NK-92 (cell line): ENCODE measurements around the gene APP.
"Not testable (repeated sequence)": the region's sequence is repeated elsewhere in the genome, so short reads cannot be mapped to it uniquely, and the experiment has no call there.

ENCODE experiments used
- DNase-seq: peaks from one replicate; lab custom pipeline; 2025; ENCODE audit not compliant: unreplicated experiment; lab: John Stamatoyannopoulos, UW

The APP gene

DNA sequence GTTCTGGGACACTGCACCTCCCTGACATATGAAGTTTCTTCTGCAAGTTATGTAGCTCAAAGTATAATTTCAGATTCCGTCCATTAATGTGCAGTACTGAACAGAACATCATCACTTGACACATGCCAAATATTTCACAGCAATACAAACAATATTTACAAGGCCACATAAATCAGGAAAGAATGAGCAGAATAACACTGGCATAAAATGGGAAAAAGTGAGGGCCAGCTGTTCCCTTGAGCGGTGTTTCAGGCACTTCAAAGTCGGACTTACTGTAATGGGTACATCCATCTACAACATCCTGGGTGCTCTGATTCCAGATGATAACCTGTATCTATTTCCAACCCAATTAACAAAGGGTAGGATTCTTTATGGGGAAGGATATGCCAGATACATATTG lies 217.4 kb downstream of the APP start:
- no peak for DNase-seq

DNA sequence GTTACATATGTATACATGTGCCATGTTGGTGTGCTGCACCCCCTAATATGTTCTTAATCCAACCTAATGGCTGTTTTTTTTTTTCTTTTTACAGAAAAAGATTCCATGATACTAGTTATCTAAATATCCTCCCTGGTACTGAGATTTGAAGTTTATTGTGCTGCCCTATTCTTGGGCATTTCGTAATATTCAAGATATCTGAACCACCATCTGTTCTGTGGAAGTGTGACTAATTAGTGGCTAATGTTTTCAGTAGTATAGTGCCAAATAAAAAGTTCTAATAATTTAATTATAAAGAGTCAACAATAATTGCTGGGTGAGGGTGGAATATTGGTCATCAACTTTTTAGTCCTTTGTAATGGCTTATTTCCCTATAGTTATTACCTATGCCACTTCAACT lies 218.3 kb downstream of the APP start:
- DNase-seq, result no peak

DNA sequence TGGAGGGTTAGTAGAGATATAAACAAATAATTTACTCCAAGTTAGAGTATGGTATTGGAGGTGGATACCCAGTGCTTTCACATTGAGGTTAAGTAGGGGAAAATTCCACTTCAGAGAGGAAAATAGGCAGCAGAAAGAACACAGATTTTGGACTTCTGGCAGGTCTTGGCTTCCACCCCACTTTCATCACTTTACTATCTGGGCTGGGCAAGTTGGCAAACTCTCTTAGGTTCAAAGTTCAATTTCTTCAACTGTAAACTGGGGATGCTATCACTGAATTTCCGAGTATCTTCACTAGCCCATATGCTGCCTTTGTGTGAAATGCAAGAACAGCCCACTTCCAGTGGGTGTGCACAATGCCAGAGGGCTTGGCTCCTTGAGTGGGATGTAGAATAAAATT lies 220.9 kb downstream of the APP start:
- no peak for DNase-seq

DNA sequence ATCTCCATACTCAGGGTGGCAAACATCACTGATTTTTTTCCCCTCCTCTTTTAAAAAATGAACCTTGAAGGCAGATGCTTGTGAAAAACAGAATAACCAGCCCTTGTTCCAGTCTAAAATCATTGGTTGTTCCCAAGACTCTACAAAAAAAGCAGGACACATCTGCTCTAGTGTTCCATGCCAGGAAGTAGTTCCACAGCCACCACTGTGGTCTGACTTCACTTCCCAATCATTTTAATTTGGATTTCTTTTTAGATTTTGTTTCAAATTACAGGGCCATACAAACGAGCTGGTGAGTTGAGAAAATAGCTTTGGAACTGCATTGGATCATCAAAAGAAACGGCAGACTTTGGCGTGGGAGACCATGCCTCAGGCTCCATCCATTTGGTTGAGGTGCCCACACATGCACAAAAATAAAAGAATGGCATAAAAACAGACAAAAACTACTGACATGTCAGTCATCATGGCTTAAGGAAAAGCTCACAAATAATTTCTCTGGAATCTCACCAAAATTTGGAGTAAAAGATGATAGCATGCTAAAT lies 225.8 kb downstream of the APP start:
- no peak for DNase-seq

DNA sequence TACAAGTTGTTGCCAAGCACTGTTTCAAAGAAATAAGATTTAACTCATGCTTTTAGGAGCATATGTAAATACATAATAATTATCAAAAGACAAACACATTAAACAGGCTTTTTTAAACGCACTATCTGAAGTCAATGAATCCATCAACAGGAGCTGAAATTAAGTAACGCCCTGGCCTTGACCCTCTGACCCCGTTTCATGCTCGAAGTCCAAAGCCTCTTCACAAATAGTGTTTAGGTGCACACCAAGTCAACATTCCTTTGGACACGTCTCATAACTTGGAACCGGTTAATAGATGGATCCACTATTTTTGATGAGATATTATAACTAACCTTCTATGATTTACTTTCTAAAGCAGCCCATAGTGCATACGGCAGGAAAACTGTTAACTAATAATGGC lies 226.5 kb downstream of the APP start:
- DNase-seq, result no peak

DNA sequence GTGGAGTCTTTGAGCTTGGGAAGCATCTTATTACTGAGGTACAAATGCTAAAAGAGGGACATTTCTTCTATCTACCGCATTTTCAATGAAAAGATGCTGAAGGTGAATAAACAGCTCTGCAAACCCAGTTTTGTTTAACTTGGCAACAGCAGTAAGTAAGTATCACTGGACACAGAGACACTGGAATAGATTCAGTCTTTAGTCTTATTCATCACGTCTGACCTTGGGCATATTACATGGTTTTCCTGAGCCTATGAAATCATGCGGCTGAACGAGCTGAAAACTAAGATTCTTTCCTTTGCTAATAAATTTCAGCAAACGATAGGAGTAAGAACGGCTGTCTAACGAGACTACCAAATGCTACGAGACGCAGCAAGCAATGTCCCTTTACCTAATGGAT lies 228.4 kb downstream of the APP start:
- no peak for DNase-seq

DNA sequence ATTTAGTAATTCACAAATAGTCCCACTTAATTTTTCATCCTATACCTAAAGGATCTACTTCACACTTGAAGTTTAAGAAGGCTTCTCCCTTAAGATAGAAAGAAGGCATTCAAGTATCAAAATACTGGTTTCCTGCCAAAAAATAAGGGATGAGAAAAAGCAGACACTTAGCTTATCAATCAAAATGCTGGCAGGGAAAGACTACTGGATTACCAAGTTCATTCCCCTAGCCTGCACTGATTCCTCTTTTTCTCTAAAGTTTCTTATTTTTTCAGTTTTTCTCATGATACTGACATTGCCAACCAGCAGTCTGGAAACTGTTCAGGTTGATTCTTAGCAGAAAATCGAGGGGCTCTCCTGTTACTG lies 231.2 kb downstream of the APP start:
- DNase-seq, result no peak

DNA sequence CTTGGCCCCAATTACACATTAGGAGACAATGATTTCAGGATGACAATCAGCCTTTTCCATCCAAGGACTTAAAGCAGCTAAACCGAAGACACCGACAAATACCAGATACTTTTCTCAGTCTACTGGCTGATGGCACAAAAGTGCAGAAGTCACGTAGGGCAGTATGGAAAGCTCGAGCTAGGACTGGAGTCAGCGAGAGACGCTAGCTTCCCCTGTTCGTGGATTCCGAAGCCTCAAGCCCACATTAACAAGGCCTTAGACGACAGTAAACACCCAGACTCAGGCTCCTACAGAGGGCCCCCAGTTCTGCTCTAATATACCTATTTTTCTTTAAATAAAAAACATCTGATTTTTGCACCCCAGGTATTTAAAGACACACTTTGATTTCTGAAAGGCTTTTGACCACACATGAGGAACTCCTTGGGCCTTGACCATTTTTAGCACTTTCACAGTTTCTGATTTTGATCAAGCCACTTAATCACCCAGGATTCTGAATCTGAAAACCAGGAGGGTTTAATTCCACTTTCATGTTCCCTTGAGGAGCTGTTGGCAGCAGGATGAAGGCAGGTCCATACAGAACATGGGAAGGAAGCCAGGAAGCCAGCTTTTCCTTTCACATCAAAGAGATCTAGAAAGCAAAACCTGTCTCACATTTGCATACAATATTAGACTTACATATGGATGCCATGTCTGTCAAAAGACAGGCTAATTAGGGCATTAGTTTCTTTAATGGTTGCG lies 231.7 kb downstream of the APP start:
- no peak for DNase-seq

DNA sequence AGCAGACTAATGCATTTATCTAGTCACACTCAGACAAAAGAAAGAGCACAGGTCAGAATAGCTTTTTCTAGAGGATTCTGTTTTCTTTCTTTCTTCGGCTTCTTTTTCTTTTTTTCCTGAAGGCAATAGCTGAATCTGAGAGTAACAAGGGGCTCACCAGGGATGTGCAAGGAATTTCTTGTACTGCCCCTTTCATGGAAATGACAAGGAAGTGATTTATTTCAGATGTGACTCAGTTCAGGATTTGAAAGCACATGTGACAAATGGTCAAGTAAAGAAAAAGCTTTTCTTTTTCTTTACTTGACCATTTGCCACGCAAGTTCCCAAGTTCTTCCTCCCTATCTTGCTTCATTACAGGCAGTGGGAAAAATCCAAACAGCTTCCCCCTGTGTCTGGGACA lies 233.8 kb downstream of the APP start:
- DNase-seq, result no peak

DNA sequence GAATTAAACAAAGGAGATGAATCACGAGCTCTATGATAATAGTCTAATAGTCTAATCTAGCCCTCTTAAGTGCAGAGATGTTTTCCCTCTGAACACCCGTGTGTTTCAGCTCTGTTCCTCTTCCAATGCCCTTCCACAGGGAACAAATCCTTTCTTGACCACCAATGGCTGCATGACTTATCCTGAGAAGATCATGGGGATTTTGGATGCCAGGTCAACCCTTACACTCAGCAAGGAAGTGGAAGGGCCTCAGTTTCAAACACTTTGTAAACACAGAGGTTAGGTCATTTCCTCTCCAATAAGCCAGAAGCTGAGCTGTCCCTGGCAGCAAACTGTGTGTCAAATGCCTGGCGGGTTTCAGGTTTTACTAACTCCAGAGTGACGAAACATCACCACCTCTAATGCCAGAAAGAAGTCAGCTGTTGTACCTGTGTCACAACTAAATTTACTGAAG lies 235.8 kb downstream of the APP start:
- DNase-seq, result no peak

DNA sequence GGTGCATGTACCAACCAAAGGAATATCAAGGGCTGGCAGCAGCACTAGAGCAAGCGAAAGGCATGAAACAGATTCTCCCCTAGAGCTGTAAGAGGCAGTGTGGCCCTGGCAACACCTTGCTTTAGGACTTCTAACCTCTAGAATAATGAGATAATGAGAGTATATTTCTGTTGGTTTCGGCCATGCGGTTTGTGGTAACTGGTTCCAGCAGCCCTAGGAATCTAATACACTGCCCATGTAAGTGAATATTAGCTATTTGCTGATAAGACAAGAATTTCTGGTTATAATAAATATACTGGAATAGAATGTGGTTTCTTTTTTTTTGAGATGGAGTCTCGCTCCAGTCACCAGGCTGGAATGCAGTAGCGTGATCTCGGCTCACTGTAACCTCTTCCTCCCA lies 236.4 kb downstream of the APP start:
- DNase-seq, result no peak

DNA sequence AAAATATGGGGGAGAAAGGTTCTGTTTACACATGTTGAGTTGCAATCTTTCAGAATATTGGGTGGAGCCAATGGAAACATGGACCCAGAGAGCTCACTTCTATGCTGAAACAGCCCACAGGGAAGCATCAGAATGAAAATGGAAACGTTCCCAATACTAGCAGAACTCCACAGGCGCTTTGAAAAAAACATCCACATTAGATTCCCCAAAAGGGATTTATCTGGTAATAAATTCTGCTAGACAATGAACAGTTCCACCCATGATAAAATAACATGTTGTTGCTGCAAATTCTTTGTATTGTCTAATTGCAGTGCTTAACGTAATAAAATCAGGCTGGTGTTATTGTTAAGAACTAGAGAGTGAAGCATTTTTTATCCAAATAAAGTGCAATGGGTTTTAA lies 238.8 kb downstream of the APP start:
- no peak for DNase-seq

DNA sequence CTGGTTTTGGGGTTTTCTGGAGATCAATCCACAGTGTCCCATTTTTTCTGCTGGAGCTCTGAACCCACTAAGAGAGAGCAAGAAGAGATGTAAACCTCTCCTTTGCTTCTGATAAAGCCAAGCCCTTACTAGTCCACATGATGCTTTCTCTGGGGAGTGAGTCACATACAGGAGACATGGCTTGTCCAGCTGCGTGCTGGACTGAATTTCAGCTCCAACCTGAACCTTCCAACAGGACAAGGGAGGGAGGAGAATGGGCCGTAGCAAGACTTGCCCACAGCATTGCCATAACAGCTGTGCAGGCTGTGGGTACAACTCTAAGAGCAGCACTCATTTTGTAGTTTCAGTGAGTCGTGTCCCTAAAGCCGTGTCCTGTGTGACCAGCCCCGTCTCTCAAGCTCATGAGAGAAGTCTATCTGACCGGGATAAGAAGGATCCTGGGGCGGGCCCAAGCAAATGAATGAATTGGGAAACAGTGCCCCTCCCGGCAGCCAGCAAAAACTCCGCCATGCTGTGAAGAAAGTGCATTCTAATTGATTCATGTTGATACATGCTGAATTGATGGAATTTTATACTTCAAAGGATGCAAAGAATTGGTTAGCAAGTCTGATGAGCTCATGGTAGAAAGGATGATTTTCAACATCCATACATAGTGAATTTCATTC lies 240.6 kb downstream of the APP start:
- no peak for DNase-seq

DNA sequence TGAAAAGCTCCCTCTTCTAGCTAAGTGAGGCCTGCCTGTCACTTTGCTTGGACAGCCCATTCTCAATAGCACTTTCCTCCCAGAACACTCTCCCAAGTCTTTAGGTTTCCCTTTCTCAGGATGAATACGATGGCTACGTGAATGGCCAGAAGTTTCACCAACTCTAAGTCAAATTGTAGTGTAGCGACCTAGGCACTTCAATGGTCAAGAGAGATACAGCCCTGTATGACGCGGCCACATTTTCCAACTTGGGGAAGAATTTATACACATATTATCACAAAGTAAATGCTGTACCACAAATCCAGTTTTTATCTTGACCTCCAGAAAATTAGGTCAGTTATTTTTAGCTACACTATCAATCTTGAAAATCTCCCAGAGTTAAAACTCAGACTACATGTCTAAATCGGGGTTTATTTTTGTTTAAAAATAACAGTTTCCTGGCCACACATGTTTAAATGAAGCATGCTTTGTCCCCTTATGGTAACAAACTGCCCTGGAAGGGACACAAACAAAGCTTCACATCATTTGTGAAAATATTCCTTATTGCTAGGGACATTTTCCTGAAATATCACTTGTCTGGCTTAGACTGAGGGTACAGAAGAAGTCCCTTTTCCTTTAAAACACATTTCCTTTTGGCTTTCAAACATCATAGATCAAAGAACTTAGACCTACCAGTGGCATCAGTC lies 243.2 kb downstream of the APP start:
- DNase-seq, result no peak

DNA sequence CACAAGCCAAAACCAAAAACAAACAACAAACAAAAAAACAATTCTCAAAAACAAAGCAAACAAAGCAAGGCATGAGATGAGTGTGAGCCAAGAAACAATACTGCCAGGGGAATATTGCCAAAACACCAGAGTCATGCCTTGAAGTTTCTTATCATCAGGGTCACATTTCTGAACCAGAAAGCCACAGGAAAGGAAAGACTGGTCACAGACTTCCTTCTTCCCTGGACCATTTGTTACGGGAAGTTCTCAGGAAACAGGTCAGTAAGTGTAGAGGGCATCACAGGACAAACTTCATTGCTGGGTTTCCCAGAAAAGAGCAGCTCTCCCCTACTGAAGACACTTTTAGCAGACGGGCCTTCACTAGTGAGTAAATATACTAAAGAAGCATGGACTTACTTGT lies 244.6 kb downstream of the APP start:
- DNase-seq, result no peak

DNA sequence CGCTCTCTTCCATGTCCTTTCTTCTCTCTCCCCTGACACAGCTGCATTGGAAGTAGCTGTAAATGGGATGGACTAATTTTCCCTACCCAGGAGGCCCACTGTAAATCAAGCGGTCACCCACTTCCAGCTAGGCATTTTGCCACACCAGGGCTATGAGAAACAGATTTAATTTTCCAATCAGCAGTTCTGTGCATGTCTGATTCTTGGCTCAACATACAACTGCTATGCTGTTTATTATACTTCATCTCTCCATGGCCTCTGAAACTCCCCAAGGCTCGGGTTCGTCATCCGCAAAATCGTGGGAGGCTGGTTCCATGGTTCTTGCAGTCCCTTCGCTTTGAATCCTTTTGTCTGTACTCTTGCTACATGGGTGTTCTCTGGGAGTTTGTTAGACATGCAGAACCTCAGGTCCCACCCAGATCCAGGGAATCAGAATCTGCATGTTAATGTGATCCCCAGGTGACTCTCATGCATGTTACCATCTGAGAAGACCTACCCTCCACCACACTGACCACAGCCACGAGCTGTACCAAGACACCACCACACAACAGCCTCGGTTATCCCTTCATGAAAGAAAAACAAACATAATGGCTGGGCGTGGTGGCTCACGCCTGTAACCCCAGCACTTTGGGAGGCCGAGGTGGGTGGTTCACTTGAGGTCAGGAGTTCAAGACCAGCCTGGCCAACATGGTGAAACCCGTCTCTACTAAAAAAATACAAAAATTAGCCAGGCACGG lies 245.3 kb downstream of the APP start:
- no peak for DNase-seq

DNA sequence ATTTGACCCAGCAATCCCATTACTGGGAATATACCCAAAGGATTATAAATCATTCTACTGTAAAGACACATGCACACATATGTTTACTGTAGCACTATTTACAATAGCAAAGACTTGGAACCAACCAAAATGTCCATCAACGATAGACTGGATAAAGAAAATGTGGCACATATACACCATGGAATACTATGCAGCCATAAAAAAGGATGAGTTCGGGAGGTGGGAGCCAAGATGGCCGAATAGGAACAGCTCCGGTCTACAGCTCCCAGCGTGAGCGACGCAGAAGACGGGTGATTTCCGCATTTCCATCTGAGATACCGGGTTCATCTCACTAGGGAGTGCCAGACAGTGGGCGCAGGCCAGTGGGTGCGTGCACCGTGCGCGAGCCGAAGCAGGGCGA lies 252.4 kb downstream of the APP start:
- DNase-seq, result not testable (repeated sequence)

DNA sequence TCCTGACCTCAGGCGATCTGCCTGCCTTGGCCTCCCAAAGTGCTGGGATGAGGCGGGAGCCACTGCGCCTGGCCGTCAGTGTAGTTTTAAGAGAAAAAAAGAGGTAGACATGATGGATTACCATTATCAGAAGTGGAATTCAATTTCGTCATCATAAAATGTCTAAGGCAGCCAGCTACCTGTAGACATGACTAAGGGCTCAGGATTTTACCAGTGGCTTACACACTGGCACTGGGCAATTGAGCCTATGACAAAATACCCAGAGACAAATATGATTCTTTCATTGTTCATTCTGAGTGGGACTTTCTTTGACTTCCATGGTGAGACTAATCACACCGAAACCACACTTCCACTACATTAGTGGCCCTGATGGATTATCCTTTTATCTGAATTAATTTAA lies 254.3 kb downstream of the APP start:
- DNase-seq, result no peak

DNA sequence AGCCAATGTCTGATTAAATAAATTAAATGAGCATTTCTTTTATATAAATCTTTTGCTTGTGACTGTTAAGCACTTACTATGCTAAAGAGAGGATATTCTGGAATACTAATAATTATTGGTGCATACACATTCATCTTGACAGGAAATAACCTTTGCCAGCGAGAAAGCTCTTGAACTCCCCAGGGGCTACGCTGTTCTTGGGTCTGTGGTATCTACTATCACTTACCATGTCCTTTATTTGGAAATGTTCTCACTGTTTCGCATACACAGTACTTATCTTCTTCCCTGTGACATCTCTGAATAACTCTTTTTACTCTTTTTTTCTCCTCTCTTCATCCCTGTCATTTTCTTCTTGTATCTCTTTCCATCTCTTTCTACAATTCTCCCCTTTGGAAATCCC lies 257.1 kb downstream of the APP start:
- no peak for DNase-seq

DNA sequence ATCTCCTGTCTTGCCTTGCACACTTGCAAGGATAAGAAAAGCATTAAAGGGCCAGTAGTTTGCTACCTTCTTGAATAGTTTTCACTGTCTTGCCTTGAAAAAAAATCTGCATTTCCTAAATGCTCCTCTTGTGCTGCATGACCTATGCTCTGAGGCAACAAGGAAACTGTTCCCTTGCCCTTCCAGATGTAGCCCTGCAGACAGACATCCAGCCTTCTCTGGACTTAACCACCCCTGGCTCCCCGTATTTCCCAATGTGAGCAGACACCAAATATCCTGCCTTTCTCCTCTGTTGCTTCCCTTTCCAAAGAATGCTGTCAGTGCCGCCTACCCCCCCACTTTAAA lies 258.2 kb downstream of the APP start:
- DNase-seq, result no peak

DNA sequence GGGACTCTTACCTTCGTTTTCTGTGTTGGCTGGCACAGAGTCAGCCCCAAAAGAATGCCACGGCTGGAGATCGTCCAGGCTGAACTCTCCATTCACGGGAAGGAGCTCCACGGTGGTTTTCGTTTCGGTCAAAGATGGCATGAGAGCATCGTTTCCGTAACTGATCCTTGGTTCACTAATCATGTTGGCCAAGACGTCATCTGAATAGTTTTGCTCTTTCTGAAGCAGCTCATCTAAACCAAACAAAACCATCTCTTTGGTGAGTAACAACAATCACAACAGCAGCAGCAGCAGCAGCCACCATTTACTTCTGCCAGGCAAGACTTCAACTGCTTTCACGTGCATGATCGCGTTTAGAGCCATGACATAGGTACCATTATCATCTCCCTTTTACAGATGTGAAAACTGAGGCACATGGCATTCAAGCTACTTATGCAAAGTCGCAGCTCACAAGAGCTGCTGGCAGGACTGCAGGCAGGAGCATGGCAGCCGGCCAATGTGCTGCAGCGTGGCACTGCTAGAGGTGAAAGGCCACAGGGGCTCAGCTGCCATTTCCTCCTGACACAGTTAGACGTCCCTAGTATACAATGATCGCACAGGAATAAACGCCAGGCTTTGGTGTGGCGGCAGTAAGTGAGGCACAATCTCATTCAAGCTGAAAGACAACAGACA lies 258.7 kb downstream of the APP start:
- no peak for DNase-seq
